HG03469 (cell line): Measurements from ENCODE around the gene MT1B.

Experiments
- ATAC-seq: cut with Tn5 transposase; IDR thresholded peaks from one replicate; pipeline ENCODE4 v1.9.1; 2021; ENCODE audit warnings: mild to moderate bottlenecking, moderate library complexity, moderate number of reproducible peaks; ENCODE audit not compliant: unreplicated experiment

The MT1B gene

GRCh38 chr16:56683424-56684172, 31.9 kb downstream of the MT1B start:
- ATAC-seq = no peak

- no peak for ATAC-seq
Measured at GRCh38 chr16:56684256-56684925, 32.7 kb downstream of the MT1B start.

GRCh38 chr16:56684926-56685590, 33.4 kb downstream of the MT1B start:
- no peak for ATAC-seq

- no peak for ATAC-seq
Measured at GRCh38 chr16:56686758-56687157, 35.1 kb downstream of the MT1B start.

- no peak for ATAC-seq
Measured at GRCh38 chr16:56688762-56689161, 37.1 kb downstream of the MT1B start.

- ATAC-seq = no peak
Measured at GRCh38 chr16:56689171-56689570, 37.5 kb downstream of the MT1B start.

GRCh38 chr16:56690420-56691122, 38.9 kb downstream of the MT1B start:
- no peak for ATAC-seq

GRCh38 chr16:56691885-56692284, 40.2 kb downstream of the MT1B start:
- ATAC-seq = no peak

GRCh38 chr16:56695246-56695645, 43.6 kb downstream of the MT1B start:
- no peak for ATAC-seq

- no peak for ATAC-seq
Measured at GRCh38 chr16:56697456-56698155, 45.9 kb downstream of the MT1B start.

GRCh38 chr16:56700195-56700594, 48.5 kb downstream of the MT1B start:
- no peak for ATAC-seq

- no peak for ATAC-seq
Measured at GRCh38 chr16:56700631-56701030, 48.9 kb downstream of the MT1B start.

GRCh38 chr16:56701534-56701933, 49.8 kb downstream of the MT1B start:
- no peak for ATAC-seq
